ENCODE data around the gene SERPINB6.

SERPINB6 gene

GRCh38 chr6:2918936-2919335 lies 52.4 kb downstream of the SERPINB6 start:
- TF ChIP-seq CTCF (IDR thresholded peaks at IDR 0.05; ENCODE audit: low read depth, low read length) = no peak
- no peak overlapping the region for H3K4me3 ChIP-seq (ENCODE audit: low read depth, low read length)

GRCh38 chr6:2917801-2918445 lies 53.4 kb downstream of the SERPINB6 start:
- H3K4me3 ChIP-seq (ENCODE audit: low read depth, low read length) = no peak overlapping the region
- TF ChIP-seq CTCF (IDR thresholded peaks at IDR 0.05; ENCODE audit: low read depth, low read length) = no peak

- 0 out of 2 replicates have a peak, but pooled peaks have one; percentile 11 for TF ChIP-seq CTCF (IDR thresholded peaks at IDR 0.05; ENCODE audit: low read depth, low read length)
- no peak overlapping the region for H3K4me3 ChIP-seq (ENCODE audit: low read depth, low read length)
These were observed 54.3 kb downstream of the SERPINB6 start for GRCh38 chr6:2917065-2917464.

GRCh38 chr6:2916158-2916925 lies 55.0 kb downstream of the SERPINB6 start:
- TF ChIP-seq CTCF (IDR thresholded peaks at IDR 0.05; ENCODE audit: low read depth, low read length) = no peak
- H3K4me3 ChIP-seq (ENCODE audit: low read depth, low read length) = no peak overlapping the region

GRCh38 chr6:2915150-2915549 lies 56.2 kb downstream of the SERPINB6 start:
- no peak overlapping the region for H3K4me3 ChIP-seq (ENCODE audit: low read depth, low read length)
- no peak for TF ChIP-seq CTCF (IDR thresholded peaks at IDR 0.05; ENCODE audit: low read depth, low read length)

- TF ChIP-seq CTCF (IDR thresholded peaks at IDR 0.05; ENCODE audit: low read depth, low read length) = no peak
- H3K4me3 ChIP-seq (ENCODE audit: low read depth, low read length) = no peak overlapping the region
These were observed 57.1 kb downstream of the SERPINB6 start for GRCh38 chr6:2914318-2914660.

- no peak overlapping the region for H3K4me3 ChIP-seq (ENCODE audit: low read depth, low read length)
- TF ChIP-seq CTCF (IDR thresholded peaks at IDR 0.05; ENCODE audit: low read depth, low read length) = no peak
These were observed 57.6 kb downstream of the SERPINB6 start for GRCh38 chr6:2913621-2914317.
